Measurements from ENCODE around the gene RABGEF1.
"Not testable (repeated sequence)": the region's sequence is repeated elsewhere in the genome, so short reads cannot be mapped to it uniquely, and the experiment has no call there.

The RABGEF1 gene

GRCh38 chr7:66713687-66714086, 26.8 kb upstream of the RABGEF1 start:
- no peak for TF ChIP-seq POU6F1 (CRISPR knock-in tag; IDR thresholded peaks at IDR 0.05; ENCODE audit: borderline replicate concordance, low read depth)
- TF ChIP-seq, protein P1, sequence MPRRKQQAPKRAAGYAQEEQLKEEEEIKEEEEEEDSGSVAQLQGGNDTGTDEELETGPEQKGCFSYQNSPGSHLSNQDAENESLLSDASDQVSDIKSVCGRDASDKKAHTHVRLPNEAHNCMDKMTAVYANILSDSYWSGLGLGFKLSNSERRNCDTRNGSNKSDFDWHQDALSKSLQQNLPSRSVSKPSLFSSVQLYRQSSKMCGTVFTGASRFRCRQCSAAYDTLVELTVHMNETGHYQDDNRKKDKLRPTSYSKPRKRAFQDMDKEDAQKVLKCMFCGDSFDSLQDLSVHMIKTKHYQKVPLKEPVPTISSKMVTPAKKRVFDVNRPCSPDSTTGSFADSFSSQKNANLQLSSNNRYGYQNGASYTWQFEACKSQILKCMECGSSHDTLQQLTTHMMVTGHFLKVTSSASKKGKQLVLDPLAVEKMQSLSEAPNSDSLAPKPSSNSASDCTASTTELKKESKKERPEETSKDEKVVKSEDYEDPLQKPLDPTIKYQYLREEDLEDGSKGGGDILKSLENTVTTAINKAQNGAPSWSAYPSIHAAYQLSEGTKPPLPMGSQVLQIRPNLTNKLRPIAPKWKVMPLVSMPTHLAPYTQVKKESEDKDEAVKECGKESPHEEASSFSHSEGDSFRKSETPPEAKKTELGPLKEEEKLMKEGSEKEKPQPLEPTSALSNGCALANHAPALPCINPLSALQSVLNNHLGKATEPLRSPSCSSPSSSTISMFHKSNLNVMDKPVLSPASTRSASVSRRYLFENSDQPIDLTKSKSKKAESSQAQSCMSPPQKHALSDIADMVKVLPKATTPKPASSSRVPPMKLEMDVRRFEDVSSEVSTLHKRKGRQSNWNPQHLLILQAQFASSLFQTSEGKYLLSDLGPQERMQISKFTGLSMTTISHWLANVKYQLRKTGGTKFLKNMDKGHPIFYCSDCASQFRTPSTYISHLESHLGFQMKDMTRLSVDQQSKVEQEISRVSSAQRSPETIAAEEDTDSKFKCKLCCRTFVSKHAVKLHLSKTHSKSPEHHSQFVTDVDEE (CRISPR knock-in tag; IDR thresholded peaks at IDR 0.05), result no peak
- TF ChIP-seq GLIS3 (CRISPR knock-in tag; IDR thresholded peaks at IDR 0.05), result no peak
- TF ChIP-seq ZFP3 (CRISPR knock-in tag; IDR thresholded peaks at IDR 0.05), result no peak
- ATAC-seq, result no peak

GRCh38 chr7:66716634-66717033, 23.9 kb upstream of the RABGEF1 start:
- ATAC-seq, result not testable (repeated sequence)

DNA sequence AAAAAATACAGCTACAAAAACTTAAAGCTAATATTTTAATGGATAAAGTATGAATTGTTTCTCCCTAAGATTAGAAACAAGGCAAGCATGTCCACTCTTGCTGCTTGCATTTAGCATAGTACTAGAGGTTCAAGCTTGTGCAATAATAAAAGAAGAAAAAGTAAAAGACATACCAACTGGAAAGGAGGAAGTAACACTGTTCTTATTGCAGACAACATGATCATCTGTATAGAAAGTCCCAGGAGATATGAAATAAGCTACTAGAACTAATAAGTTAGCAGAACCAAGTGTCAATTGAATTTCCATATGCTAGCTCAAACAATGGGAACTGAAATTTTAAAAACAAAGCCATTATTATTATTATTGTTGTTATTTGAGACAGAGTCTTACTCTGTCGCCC, 20.0 kb upstream of the RABGEF1 start:
- no peak for TF ChIP-seq ESRRG (CRISPR knock-in tag; IDR thresholded peaks at IDR 0.05)
- no peak for TF ChIP-seq ZFP30 (CRISPR knock-in tag; IDR thresholded peaks at IDR 0.05)
- TF ChIP-seq, protein P2, sequence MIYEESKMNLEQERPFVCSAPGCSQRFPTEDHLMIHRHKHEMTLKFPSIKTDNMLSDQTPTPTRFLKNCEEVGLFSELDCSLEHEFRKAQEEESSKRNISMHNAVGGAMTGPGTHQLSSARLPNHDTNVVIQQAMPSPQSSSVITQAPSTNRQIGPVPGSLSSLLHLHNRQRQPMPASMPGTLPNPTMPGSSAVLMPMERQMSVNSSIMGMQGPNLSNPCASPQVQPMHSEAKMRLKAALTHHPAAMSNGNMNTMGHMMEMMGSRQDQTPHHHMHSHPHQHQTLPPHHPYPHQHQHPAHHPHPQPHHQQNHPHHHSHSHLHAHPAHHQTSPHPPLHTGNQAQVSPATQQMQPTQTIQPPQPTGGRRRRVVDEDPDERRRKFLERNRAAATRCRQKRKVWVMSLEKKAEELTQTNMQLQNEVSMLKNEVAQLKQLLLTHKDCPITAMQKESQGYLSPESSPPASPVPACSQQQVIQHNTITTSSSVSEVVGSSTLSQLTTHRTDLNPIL (CRISPR knock-in tag; IDR thresholded peaks at IDR 0.05; ENCODE audit: low read depth), result no peak
- TF ChIP-seq BACH2 (CRISPR knock-in tag; IDR thresholded peaks at IDR 0.05; ENCODE audit: borderline replicate concordance), result no peak
- no peak for ATAC-seq

- ATAC-seq, result no peak
- no peak for TF ChIP-seq RARB (CRISPR knock-in tag; IDR thresholded peaks at IDR 0.05)
- no peak for TF ChIP-seq SNAI2 (CRISPR knock-in tag; IDR thresholded peaks at IDR 0.05)
- no peak for TF ChIP-seq TCF4 (CRISPR knock-in tag; IDR thresholded peaks at IDR 0.05; ENCODE audit: borderline replicate concordance)
- no peak for TF ChIP-seq ESRRG (CRISPR knock-in tag; IDR thresholded peaks at IDR 0.05)
- TF ChIP-seq TOX (CRISPR knock-in tag; IDR thresholded peaks at IDR 0.05; ENCODE audit: borderline replicate concordance), result no peak
- TF ChIP-seq PPARA (CRISPR knock-in tag; IDR thresholded peaks at IDR 0.05; ENCODE audit: borderline replicate concordance), result no peak
These were observed 14.7 kb upstream of the RABGEF1 start for GRCh38 chr7:66725843-66726242.

DNA sequence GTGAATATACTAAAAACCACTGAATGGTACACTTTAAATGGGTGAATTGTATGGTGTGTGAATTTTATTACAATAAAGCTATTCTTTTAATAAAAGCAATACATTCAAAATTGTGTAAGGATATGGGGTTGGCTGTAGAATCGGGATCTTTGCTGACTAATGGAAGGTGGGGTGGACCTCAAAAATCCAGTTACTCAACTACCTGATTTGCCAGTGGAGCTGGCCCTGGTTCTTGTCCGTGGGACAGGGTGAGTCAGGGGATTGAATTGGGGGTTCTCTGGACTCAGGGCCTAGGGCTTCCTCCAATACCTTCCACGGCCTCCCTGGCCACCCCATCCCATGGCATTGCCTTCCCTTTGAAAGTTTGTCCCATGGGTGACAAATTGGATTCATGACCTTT, 13.5 kb upstream of the RABGEF1 start:
- TF ChIP-seq ZNF8 (CRISPR knock-in tag; IDR thresholded peaks at IDR 0.05) (no peak), ZFP3 (CRISPR knock-in tag; IDR thresholded peaks at IDR 0.05) (no peak), BACH2 (CRISPR knock-in tag; IDR thresholded peaks at IDR 0.05; ENCODE audit: borderline replicate concordance) (no peak), ZFP30 (CRISPR knock-in tag; IDR thresholded peaks at IDR 0.05) (no peak), GLIS3 (CRISPR knock-in tag; IDR thresholded peaks at IDR 0.05) (no peak), ARNTL (CRISPR knock-in tag; IDR thresholded peaks at IDR 0.05; ENCODE audit: borderline replicate concordance, low read depth) (no peak), POU6F1 (CRISPR knock-in tag; IDR thresholded peaks at IDR 0.05; ENCODE audit: borderline replicate concordance, low read depth) (no peak), ZC3H10 (CRISPR knock-in tag; IDR thresholded peaks at IDR 0.05) (no peak), SNAI2 (CRISPR knock-in tag; IDR thresholded peaks at IDR 0.05) (no peak), ESRRG (CRISPR knock-in tag; IDR thresholded peaks at IDR 0.05) (no peak), ZNF565 (CRISPR knock-in tag; conservative IDR thresholded peaks at IDR 0.05; ENCODE audit: low read depth) (no peak), RARB (CRISPR knock-in tag; IDR thresholded peaks at IDR 0.05) (no peak), TCF4 (CRISPR knock-in tag; IDR thresholded peaks at IDR 0.05; ENCODE audit: borderline replicate concordance) (no peak), OSR1 (CRISPR knock-in tag; IDR thresholded peaks at IDR 0.05) (no peak), ISL1 (CRISPR knock-in tag; IDR thresholded peaks at IDR 0.05) (no peak), TOX (CRISPR knock-in tag; IDR thresholded peaks at IDR 0.05; ENCODE audit: borderline replicate concordance) (no peak)
- TF ChIP-seq, protein P2 (CRISPR knock-in tag; IDR thresholded peaks at IDR 0.05; ENCODE audit: low read depth), result no peak
- TF ChIP-seq, protein P3, sequence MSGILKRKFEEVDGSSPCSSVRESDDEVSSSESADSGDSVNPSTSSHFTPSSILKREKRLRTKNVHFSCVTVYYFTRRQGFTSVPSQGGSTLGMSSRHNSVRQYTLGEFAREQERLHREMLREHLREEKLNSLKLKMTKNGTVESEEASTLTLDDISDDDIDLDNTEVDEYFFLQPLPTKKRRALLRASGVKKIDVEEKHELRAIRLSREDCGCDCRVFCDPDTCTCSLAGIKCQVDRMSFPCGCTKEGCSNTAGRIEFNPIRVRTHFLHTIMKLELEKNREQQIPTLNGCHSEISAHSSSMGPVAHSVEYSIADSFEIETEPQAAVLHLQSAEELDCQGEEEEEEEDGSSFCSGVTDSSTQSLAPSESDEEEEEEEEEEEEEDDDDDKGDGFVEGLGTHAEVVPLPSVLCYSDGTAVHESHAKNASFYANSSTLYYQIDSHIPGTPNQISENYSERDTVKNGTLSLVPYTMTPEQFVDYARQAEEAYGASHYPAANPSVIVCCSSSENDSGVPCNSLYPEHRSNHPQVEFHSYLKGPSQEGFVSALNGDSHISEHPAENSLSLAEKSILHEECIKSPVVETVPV (CRISPR knock-in tag; IDR thresholded peaks at IDR 0.05), result no peak
- TF ChIP-seq, protein P4, sequence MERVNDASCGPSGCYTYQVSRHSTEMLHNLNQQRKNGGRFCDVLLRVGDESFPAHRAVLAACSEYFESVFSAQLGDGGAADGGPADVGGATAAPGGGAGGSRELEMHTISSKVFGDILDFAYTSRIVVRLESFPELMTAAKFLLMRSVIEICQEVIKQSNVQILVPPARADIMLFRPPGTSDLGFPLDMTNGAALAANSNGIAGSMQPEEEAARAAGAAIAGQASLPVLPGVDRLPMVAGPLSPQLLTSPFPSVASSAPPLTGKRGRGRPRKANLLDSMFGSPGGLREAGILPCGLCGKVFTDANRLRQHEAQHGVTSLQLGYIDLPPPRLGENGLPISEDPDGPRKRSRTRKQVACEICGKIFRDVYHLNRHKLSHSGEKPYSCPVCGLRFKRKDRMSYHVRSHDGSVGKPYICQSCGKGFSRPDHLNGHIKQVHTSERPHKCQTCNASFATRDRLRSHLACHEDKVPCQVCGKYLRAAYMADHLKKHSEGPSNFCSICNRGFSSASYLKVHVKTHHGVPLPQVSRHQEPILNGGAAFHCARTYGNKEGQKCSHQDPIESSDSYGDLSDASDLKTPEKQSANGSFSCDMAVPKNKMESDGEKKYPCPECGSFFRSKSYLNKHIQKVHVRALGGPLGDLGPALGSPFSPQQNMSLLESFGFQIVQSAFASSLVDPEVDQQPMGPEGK (CRISPR knock-in tag; IDR thresholded peaks at IDR 0.05; ENCODE audit: borderline replicate concordance), result no peak

More for the DNA sequence above, 13.5 kb upstream of the RABGEF1 start:
- ATAC-seq, result no peak
